Breast epithelium (tissue), 4 donors: Measurements from ENCODE around the gene STARD4. TPM values are rescaled to one million over a fixed set of nuclear protein-coding genes. Genes with fewer than 3 reads are reported as not detected.

ENCODE experiments used
- DNase-seq, 2 donors: peaks; one replicate each; pipeline ENCODE4 v3.0.0-alpha.2; 2019; ENCODE audit warnings: low spot score in 2 of 2
- H3K27ac ChIP-seq, 2 donors: fragments of 200-600 bp; sonication (generic) in 1 of 2; one replicate each; pipeline ENCODE4 v1.5.1; 2016 to 2019; ENCODE audit warnings: mild to moderate bottlenecking in 1 of 2
- H3K27me3 ChIP-seq, 2 donors: fragments of 200-600 bp; sonication (generic) in 1 of 2; one replicate each; pipeline versions ENCODE4 v1.5.1 to v1.6.0; 2017 to 2019; ENCODE audit warnings: control low read depth in 1 of 2, mild to moderate bottlenecking in 1 of 2
- H3K36me3 ChIP-seq: fragments of 200-600 bp; one replicate; pipeline ENCODE4 v1.5.1; 2019
- H3K4me1 ChIP-seq, 2 donors: fragments of 200-600 bp; sonication (generic); one replicate each; pipeline ENCODE4 v1.5.1; 2016 to 2019; ENCODE audit warnings: control low read depth in 1 of 2
- H3K4me3 ChIP-seq, 3 donors: fragments of 200-600 bp; sonication (generic); 1 replicate in 2 of 3; 2 replicates in 1 of 3; pipeline ENCODE4 v1.5.1; 2016 to 2019; ENCODE audit warnings: mild to moderate bottlenecking in 3 of 3, moderate library complexity in 2 of 3
- H3K9me3 ChIP-seq, 2 donors: fragments of 200-600 bp; sonication (generic) in 1 of 2; one replicate each; pipeline ENCODE4 v1.5.1; 2016 to 2019; ENCODE audit warnings: control low read depth in 1 of 2
- POLR2A ChIP-seq: fragments of 450-650 bp; IDR thresholded peaks from one replicate; pipeline ENCODE4 v1.6.1; 2016; ENCODE audit warnings: antibody characterized with exemption, mild to moderate bottlenecking, moderate library complexity
- POLR2AphosphoS5 ChIP-seq, 3 donors: sonication (generic); formaldehyde crosslinking; IDR thresholded peaks; one replicate each; pipeline ENCODE4 v1.6.1; 2017; ENCODE audit warnings: antibody characterized with exemption in 3 of 3
- intact Hi-C: fragments of 100-400 bp; cut with DNase I; formaldehyde crosslinking; loops from one replicate; pipeline ENCODE4 v1.15.1; 2023; ENCODE audit warnings: low total_unique reads
- total RNA-seq, 3 donors: library from RNA; depleted of rRNA; stranded (reverse); fragments of >200 nt; gene quantifications; one replicate each; pipeline ENCODE4 v1.1.0, GENCODE V29; 2016
- TF ChIP-seq, protein P1 (sequence below), 3 donors: fragments of 450-650 bp; IDR thresholded peaks; one replicate each; pipeline ENCODE4 v1.5.1; 2016 to 2017; ENCODE audit warnings: antibody characterized with exemption in 3 of 3, mild to moderate bottlenecking in 3 of 3, moderate library complexity in 3 of 3

The STARD4 gene
- total RNA-seq, 3 donors from 2014 or later: 5.3 to 6.7 (median 5.6) TPM

DNA sequence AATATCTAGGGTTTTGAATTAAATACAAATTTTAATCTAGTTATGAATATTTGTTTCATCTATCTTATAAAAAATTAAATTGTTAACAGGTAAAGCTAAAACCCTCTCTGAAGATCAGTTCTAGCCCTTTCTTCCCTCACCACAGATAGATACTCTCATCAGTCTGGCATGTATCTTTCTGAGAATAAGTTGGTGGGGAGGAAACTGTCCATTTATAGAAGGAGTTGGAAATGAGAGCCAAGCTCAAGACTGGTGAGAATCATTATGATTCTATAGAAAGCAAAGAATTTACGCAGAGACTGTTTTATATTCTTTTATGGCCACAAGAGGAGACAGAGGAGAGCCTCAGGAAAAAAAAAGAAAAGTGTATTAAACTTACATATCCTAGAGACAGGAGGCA, 59.0 kb downstream of the STARD4 start:
- no peaks in the 10 kb centered on the region for H3K4me1 ChIP-seq
- TF ChIP-seq, protein P1, sequence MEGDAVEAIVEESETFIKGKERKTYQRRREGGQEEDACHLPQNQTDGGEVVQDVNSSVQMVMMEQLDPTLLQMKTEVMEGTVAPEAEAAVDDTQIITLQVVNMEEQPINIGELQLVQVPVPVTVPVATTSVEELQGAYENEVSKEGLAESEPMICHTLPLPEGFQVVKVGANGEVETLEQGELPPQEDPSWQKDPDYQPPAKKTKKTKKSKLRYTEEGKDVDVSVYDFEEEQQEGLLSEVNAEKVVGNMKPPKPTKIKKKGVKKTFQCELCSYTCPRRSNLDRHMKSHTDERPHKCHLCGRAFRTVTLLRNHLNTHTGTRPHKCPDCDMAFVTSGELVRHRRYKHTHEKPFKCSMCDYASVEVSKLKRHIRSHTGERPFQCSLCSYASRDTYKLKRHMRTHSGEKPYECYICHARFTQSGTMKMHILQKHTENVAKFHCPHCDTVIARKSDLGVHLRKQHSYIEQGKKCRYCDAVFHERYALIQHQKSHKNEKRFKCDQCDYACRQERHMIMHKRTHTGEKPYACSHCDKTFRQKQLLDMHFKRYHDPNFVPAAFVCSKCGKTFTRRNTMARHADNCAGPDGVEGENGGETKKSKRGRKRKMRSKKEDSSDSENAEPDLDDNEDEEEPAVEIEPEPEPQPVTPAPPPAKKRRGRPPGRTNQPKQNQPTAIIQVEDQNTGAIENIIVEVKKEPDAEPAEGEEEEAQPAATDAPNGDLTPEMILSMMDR (IDR thresholded peaks at IDR 0.05): no peak
- TF ChIP-seq POLR2A (no peak), POLR2AphosphoS5 (IDR thresholded peaks at IDR 0.05) (no peak)
- no peaks in the 10 kb centered on the region for H3K36me3 ChIP-seq
- intact Hi-C loops: no loop called here
- H3K27me3 ChIP-seq: no peaks in the 10 kb centered on the region
- no peak overlapping the region for H3K4me3 ChIP-seq
- no peaks in the 10 kb centered on the region for H3K9me3 ChIP-seq
- no peak overlapping the region for H3K27ac ChIP-seq
- no peak for DNase-seq

DNA sequence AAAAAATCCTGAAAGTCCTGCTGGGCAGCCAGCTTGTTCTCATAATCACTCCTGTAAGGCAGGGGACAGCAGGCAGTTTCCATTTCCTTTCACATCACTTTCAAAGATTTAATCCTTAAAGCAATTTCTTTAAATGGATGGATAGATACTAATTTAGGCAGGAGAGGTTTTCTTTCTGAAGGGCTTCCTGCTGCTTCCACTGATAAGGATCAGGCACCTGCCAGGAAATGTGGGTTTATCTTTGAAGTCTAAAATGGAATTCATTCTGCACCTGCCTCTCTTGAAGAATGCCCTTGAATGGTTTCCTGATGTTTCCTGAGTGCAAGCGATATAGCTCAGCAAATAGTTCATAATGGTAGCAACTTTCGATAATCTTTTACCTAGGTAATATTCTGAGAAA, 64.5 kb downstream of the STARD4 start:
- H3K4me1 ChIP-seq: no peaks in the 10 kb centered on the region
- DNase-seq: no peak
- TF ChIP-seq, protein P1 (IDR thresholded peaks at IDR 0.05): no peak
- no peak for TF ChIP-seq POLR2AphosphoS5 (IDR thresholded peaks at IDR 0.05)
- no peak for TF ChIP-seq POLR2A
- no peaks in the 10 kb centered on the region for H3K9me3 ChIP-seq
- intact Hi-C loops: no loop called here
- no peaks in the 10 kb centered on the region for H3K36me3 ChIP-seq
- no peak overlapping the region for H3K4me3 ChIP-seq
- no peaks in the 10 kb centered on the region for H3K27me3 ChIP-seq
- no peak overlapping the region for H3K27ac ChIP-seq

DNA sequence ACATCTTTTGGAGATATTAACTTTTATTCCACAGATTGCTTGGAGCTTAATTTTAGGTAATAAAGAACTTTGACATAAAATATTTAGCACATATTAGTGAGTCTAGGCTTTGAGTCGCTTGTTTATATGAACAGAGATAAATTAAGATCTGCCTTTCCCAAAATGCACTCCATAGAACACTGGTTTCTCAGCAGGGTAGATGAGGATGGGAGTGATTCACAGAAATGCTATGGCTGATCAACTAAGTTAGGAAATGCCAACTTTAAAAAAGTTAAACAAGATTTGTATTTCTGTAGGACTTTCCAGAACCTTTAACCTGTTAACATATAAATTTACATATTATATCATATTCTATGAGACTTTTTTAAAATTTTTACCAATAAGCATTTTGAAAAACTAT, 65.2 kb downstream of the STARD4 start:
- no peak overlapping the region for H3K27ac ChIP-seq
- H3K36me3 ChIP-seq: no peaks in the 10 kb centered on the region
- no peak overlapping the region for H3K4me3 ChIP-seq
- no peaks in the 10 kb centered on the region for H3K27me3 ChIP-seq
- no peaks in the 10 kb centered on the region for H3K9me3 ChIP-seq
- H3K4me1 ChIP-seq: no peaks in the 10 kb centered on the region
- TF ChIP-seq, protein P1 (IDR thresholded peaks at IDR 0.05): no peak
- TF ChIP-seq POLR2AphosphoS5 (IDR thresholded peaks at IDR 0.05) (no peak), POLR2A (no peak)
- DNase-seq: no peak
- intact Hi-C loops: no loop called here

Other genes with a start within 250 kb of the STARD4 start
- gene NREP, start 244.7 kb upstream of the STARD4 start, total RNA-seq: 1 to 10 TPM; 3.9 to 9.8 (median 9.1) TPM